ENCODE measurements around the gene ATP6V1C2. TPM values are rescaled to one million over a fixed set of nuclear protein-coding genes. Genes with fewer than 3 reads are reported as not detected.

The ATP6V1C2 gene
- total and polyA plus RNA-seq, 3 donors from 2014 or later: 3.6 to 6.2 (median 5.9) TPM

DNA sequence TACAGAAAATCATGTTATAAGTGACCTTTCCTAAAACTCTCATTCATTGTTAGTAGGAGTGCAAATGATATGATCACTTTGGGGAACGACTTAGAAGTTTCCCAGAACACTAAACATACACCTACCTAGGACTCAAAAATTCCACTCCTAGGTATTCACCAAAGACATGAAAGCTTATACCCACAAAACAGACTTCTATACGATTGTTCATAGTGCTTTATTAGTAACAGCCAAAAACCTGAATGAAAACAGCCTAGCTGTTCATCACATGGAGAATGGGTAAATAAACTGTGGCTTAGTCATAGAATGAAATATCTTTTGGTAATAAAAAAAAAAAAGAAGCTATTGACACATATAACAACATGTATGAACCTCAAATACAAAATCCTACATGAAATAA is 40.5 kb upstream of the ATP6V1C2 start:
- Histone ChIP-seq H3K27me3 (no peaks in the 10 kb centered on the region), H3K4me3 (no peak overlapping the region), H3K27ac (no peak overlapping the region), H3K4me1 (no peaks in the 10 kb centered on the region), H3K36me3 (ENCODE audit: low read depth, missing control alignments) (no peaks in the 10 kb centered on the region), H3K9me3 (no peaks in the 10 kb centered on the region)
- intact Hi-C loops (cut with DNase I; ENCODE audit: low total_unique reads): no loop called here
- WGBS, 2 donors: 88 to 90% methylated on average over 2 of the region's 2 CpGs
- DNase-seq: no peak
- TF ChIP-seq CTCF (IDR thresholded peaks at IDR 0.05) (no peak), POLR2A (IDR thresholded peaks at IDR 0.05) (no peak)

- WGBS, 2 donors: 53 to 72% methylated on average over 5 of the region's 5 CpGs
- Histone ChIP-seq H3K4me3 (no peak overlapping the region), H3K36me3 (ENCODE audit: low read depth, missing control alignments) (no peaks in the 10 kb centered on the region), H3K27ac (no peak overlapping the region), H3K27me3 (no peaks in the 10 kb centered on the region), H3K9me3 (no peaks in the 10 kb centered on the region), H3K4me1 (peaks cover 11% of the 10 kb centered on the region)
- TF ChIP-seq POLR2A (IDR thresholded peaks at IDR 0.05) (no peak), CTCF (IDR thresholded peaks at IDR 0.05) (no peak)
- DNase-seq: no peak
- intact Hi-C loops (cut with DNase I; ENCODE audit: low total_unique reads): no loop called here
These were observed 35.2 kb upstream of the ATP6V1C2 start for GRCh38 chr2:10686176-10686730.

DNA sequence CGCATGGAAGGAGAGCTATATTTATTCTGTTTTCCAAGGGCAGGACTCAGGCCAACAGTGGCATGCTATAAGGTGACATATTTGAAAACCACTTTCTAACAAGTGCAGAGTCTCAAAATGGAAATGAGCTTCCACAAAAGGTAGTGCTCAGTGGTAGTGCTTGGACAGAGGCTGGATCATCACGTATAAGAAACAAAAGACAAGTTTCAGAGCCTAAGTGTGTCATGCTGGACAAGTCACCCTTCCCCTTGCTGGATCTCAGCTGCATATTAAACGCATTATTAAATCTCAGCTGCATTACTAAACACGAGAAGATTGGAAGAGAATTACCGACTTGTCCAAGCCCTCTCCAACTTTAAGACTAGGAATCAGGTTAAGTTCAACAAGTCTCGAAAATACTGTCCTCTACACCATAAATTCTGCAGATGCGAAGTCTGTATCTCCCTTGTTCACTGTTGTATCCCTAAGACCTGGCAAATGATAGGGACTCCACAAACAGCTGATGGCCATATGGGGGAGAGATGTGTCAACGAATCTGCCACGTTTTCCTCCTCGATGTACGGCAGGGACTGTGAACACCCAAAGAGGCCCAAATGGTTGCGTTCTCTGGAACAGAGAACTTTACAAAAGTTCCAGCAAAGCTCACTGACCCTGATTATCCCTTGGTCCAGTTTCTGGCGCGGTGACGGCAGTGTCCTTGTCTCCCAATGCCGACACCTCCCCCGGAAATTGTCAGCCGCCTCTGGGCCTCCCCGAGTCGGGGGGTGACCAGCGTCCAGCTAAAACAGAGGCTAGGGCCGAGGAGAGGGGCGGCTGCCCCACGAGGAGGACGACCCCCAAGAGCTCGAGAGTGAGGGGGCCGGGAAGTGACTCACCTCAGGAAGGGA is 32.3 kb upstream of the ATP6V1C2 start:
- Histone ChIP-seq H3K27me3 (no peaks in the 10 kb centered on the region), H3K36me3 (ENCODE audit: low read depth, missing control alignments) (no peaks in the 10 kb centered on the region), H3K27ac (peak overlapping the region; percentile 75 to 81), H3K4me3 (peak overlapping the region; percentile 90 to 93), H3K4me1 (peaks cover 11% of the 10 kb centered on the region), H3K9me3 (no peaks in the 10 kb centered on the region)
- TF ChIP-seq POLR2A (IDR thresholded peaks at IDR 0.05) (no peak), CTCF (IDR thresholded peaks at IDR 0.05) (no peak)
- intact Hi-C loops (cut with DNase I; ENCODE audit: low total_unique reads): no loop called here
- 4 to 5% methylated on average over 21 to 27 of the region's 27 CpGs for WGBS, 2 donors
- peak; percentile 22 for DNase-seq

DNA sequence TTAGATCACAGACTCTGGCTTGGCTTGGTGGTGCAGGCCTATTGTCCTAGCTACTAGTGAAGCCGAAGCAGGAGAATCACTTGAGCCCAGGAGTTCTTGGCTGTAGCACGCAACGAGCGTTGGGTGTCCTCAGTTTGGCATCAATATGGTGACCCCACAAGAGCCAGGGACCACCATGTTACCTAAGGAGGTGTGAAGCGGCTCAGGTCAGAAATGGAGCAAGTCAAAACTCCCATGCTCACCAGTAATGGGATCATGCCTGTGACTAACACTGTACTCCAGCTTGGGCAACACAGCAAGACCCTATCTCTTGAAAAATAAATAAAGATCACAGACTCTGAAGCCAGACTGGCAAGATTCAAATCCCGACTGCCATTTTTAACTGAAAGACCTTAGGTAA is 29.9 kb upstream of the ATP6V1C2 start:
- intact Hi-C loops (cut with DNase I; ENCODE audit: low total_unique reads): no loop called here
- no peak for DNase-seq
- no peak overlapping the region for H3K27ac ChIP-seq
- WGBS, 2 donors: 91% methylated on average over 6 of the region's 6 CpGs
- peaks cover 11% of the 10 kb centered on the region for H3K4me1 ChIP-seq
- no peaks in the 10 kb centered on the region for H3K27me3 ChIP-seq
- no peak overlapping the region for H3K4me3 ChIP-seq
- H3K36me3 ChIP-seq (ENCODE audit: low read depth, missing control alignments): no peaks in the 10 kb centered on the region
- no peak for TF ChIP-seq CTCF (IDR thresholded peaks at IDR 0.05)
- H3K9me3 ChIP-seq: no peaks in the 10 kb centered on the region
